ENCODE data around the gene CD160.

Gene CD160

DNA sequence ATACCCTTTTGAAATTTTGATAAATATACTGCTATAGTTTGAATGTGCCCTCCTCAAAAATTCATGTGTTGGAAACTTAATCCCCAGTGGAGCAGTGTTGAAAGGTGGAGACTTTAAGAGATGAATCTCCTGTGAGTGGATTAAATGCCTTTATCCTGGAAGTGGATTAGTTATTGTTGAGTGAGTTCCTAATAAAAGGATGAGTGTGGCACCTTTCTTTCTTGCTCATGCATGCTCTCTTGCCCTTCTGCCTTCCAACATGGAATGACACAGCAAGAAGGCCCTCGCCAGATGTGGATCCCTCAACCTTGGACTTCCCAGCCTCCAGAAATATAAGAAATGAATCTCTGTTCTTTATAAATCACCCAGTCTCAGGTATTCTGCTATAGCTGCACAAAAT lies 51.8 kb downstream of the CD160 start:
- TF ChIP-seq NFIC (IDR thresholded peaks at IDR 0.05) (no peak), CEBPB (IDR thresholded peaks at IDR 0.05) (no peak), ZBTB7A (IDR thresholded peaks at IDR 0.05; ENCODE audit: low read depth) (no peak), TEAD4 (IDR thresholded peaks at IDR 0.05) (no peak), TAF1 (IDR thresholded peaks at IDR 0.05; ENCODE audit: low read depth) (no peak), CREB1 (IDR thresholded peaks at IDR 0.05; ENCODE audit: low read depth) (no peak)
- TF ChIP-seq, protein P1, sequence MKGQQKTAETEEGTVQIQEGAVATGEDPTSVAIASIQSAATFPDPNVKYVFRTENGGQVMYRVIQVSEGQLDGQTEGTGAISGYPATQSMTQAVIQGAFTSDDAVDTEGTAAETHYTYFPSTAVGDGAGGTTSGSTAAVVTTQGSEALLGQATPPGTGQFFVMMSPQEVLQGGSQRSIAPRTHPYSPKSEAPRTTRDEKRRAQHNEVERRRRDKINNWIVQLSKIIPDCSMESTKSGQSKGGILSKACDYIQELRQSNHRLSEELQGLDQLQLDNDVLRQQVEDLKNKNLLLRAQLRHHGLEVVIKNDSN (IDR thresholded peaks at IDR 0.05) = no peak
- TF ChIP-seq, protein P2, sequence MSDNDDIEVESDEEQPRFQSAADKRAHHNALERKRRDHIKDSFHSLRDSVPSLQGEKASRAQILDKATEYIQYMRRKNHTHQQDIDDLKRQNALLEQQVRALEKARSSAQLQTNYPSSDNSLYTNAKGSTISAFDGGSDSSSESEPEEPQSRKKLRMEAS (IDR thresholded peaks at IDR 0.05) = no peak
- TF ChIP-seq, protein P3, sequence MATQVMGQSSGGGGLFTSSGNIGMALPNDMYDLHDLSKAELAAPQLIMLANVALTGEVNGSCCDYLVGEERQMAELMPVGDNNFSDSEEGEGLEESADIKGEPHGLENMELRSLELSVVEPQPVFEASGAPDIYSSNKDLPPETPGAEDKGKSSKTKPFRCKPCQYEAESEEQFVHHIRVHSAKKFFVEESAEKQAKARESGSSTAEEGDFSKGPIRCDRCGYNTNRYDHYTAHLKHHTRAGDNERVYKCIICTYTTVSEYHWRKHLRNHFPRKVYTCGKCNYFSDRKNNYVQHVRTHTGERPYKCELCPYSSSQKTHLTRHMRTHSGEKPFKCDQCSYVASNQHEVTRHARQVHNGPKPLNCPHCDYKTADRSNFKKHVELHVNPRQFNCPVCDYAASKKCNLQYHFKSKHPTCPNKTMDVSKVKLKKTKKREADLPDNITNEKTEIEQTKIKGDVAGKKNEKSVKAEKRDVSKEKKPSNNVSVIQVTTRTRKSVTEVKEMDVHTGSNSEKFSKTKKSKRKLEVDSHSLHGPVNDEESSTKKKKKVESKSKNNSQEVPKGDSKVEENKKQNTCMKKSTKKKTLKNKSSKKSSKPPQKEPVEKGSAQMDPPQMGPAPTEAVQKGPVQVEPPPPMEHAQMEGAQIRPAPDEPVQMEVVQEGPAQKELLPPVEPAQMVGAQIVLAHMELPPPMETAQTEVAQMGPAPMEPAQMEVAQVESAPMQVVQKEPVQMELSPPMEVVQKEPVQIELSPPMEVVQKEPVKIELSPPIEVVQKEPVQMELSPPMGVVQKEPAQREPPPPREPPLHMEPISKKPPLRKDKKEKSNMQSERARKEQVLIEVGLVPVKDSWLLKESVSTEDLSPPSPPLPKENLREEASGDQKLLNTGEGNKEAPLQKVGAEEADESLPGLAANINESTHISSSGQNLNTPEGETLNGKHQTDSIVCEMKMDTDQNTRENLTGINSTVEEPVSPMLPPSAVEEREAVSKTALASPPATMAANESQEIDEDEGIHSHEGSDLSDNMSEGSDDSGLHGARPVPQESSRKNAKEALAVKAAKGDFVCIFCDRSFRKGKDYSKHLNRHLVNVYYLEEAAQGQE (IDR thresholded peaks at IDR 0.05; ENCODE audit: low read depth) = no peak

DNA sequence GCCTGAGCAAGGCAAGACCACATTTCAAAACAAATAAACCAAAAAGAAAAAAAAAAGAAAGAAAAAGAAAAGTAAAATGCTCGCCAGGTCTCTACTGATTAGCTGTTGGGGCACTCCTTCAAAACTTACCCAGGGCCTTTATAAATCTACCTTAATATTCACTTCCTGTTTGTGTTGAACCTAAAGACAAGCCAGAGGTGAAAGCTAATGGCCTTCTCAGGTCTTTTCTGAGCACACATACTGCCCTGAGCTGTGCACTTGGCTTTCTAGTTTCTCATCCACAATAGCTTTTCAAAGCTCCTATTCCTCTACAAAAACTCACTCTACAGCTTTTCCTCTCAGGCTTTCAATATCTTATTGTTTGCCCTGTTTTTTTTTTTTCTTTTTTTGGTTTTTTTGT lies 54.1 kb downstream of the CD160 start:
- TF ChIP-seq CEBPB (IDR thresholded peaks at IDR 0.05) (no peak), NFIC (IDR thresholded peaks at IDR 0.05) (no peak), EGR1 (IDR thresholded peaks at IDR 0.05) (no peak), TEAD4 (IDR thresholded peaks at IDR 0.05) (no peak), ZBTB7A (IDR thresholded peaks at IDR 0.05; ENCODE audit: low read depth) (no peak), YY1 (IDR thresholded peaks at IDR 0.05; ENCODE audit: low read depth) (no peak), TCF12 (IDR thresholded peaks at IDR 0.05; ENCODE audit: low read depth) (no peak), TAF1 (IDR thresholded peaks at IDR 0.05; ENCODE audit: low read depth) (no peak), FOXM1 (IDR thresholded peaks at IDR 0.05; ENCODE audit: borderline replicate concordance, low read depth) (no peak), EP300 (IDR thresholded peaks at IDR 0.05; ENCODE audit: borderline replicate concordance) (no peak)
- TF ChIP-seq, protein P3 (IDR thresholded peaks at IDR 0.05; ENCODE audit: low read depth) = no peak
- TF ChIP-seq, protein P2 (IDR thresholded peaks at IDR 0.05) = no peak
- TF ChIP-seq, protein P1 (IDR thresholded peaks at IDR 0.05) = no peak

DNA sequence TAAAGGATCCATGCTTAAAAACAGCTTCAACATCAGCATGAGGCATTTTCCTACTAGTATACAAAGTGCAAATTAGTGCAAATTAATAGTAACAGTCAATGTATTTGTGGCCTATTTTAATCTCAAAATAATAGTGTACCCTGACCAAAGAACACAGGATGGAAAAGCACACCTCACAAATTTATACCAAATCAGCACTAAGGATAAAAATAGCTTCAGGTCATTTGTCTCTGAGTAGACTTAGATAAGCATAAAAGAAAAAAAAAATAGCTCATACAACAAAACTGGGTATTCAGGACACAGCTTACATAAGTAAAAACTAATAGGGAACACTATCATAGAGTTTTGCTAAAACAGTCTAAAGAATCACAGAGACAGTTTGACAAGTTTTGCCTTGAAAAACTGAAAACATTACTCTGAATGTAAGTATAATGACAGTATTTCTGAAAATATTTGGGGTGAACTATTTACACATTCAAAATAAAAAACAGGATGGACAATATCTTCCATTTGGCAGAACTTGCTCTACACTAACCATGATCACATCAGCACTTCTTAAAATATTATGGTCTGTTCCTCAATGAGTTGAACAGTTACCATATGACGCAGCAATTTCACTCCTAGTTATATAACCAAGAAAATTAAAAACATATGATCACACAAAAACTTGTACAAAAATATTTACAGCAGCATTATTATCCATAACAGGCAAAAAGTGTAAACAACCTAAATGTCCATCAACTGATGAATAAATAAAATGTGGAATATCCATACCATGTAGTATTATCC lies 58.3 kb downstream of the CD160 start:
- TF ChIP-seq TEAD4 (IDR thresholded peaks at IDR 0.05) (no peak), ZBTB7A (IDR thresholded peaks at IDR 0.05; ENCODE audit: low read depth) (no peak), TAF1 (IDR thresholded peaks at IDR 0.05; ENCODE audit: low read depth) (no peak)

DNA sequence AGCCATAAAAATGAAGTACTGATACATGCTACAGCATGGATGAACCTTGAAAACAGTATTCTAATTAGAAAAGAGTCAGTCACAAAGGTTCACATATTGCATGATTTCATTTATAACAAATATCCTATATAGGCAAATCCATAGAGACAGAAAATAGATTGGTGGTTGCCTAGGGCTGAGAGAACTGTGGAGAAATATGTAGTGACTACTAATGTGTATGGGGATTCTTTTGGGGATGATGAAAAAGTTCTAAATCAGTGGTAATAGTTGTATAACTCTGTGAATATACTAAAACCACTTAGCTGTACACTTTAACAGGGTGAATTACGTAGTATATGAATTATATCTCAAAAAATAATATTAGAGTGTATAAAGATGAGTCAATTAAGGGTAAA lies 58.8 kb downstream of the CD160 start:
- TF ChIP-seq FOXM1 (IDR thresholded peaks at IDR 0.05; ENCODE audit: borderline replicate concordance, low read depth) (no peak), NFIC (IDR thresholded peaks at IDR 0.05) (no peak), RAD21 (IDR thresholded peaks at IDR 0.05; ENCODE audit: low read depth) (no peak), TAF1 (IDR thresholded peaks at IDR 0.05; ENCODE audit: low read depth) (no peak), ZBTB7A (IDR thresholded peaks at IDR 0.05; ENCODE audit: low read depth) (no peak), TEAD4 (IDR thresholded peaks at IDR 0.05) (no peak), CEBPB (IDR thresholded peaks at IDR 0.05) (no peak), EGR1 (IDR thresholded peaks at IDR 0.05) (no peak), YY1 (IDR thresholded peaks at IDR 0.05; ENCODE audit: low read depth) (no peak), TCF12 (IDR thresholded peaks at IDR 0.05; ENCODE audit: low read depth) (no peak), EP300 (IDR thresholded peaks at IDR 0.05; ENCODE audit: borderline replicate concordance) (no peak), CREB1 (IDR thresholded peaks at IDR 0.05; ENCODE audit: low read depth) (no peak)
- TF ChIP-seq, protein P1 (IDR thresholded peaks at IDR 0.05) = no peak
- TF ChIP-seq, protein P3 (IDR thresholded peaks at IDR 0.05; ENCODE audit: low read depth) = no peak
- TF ChIP-seq, protein P2 (IDR thresholded peaks at IDR 0.05) = no peak

All from Ishikawa (cell line).